Kidney epithelial cell (primary cell): ENCODE data around the gene ARHGAP22. TPM values are rescaled to one million over a fixed set of nuclear protein-coding genes. Genes with fewer than 3 reads are reported as not detected.

Experiments used
- total RNA-seq: library from RNA; depleted of rRNA; stranded (reverse); fragments of >200 nt; gene quantifications from 2 replicates; pipeline ENCODE4 v1.2.3, GENCODE V29; 2015

The ARHGAP22 gene
- total RNA-seq, 1 donor from 2014 or later: 7.0 TPM

Other genes with a start within 250 kb of the ARHGAP22 start
- not detected in 2 replicates for gene WDFY4, start 79.8 kb upstream of the ARHGAP22 start, total RNA-seq